ENCODE results near the gene PRCP. TPM values are rescaled to one million over a fixed set of nuclear protein-coding genes. Genes with fewer than 3 reads are reported as not detected.

The PRCP gene
- total and polyA plus RNA-seq, 7 donors: 11.5 to 23.5 (median 12.1) TPM

DNA sequence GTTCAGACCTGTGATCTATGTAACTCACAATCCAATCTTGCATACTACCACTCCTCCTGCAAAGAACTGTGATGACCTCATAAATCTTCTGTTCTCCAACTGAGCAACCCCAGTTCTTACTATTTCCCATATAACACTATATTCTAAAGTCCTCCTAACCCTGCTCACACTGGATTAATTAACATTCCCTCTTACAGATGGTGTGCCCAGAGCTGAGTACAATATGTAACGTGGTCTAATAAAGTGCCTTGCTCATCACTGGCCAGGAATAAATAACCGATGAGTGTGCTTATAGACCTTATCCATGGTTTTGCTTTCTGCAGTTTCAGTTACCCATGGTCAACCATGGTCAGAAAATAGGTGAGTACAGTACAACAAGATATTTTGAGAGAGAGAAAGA is 28.6 kb downstream of the PRCP start:
- no peaks in the 10 kb centered on the region for H3K27me3 ChIP-seq (ENCODE audit: insufficient read depth in 3 of 3, low read length in 2 of 3)
- peaks cover 14% of the 10 kb centered on the region for H3K4me1 ChIP-seq
- WGBS, 3 donors: 90 to 96% (median 92%) methylated on average over 2 of the region's 2 CpGs
- TF ChIP-seq, protein P1, sequence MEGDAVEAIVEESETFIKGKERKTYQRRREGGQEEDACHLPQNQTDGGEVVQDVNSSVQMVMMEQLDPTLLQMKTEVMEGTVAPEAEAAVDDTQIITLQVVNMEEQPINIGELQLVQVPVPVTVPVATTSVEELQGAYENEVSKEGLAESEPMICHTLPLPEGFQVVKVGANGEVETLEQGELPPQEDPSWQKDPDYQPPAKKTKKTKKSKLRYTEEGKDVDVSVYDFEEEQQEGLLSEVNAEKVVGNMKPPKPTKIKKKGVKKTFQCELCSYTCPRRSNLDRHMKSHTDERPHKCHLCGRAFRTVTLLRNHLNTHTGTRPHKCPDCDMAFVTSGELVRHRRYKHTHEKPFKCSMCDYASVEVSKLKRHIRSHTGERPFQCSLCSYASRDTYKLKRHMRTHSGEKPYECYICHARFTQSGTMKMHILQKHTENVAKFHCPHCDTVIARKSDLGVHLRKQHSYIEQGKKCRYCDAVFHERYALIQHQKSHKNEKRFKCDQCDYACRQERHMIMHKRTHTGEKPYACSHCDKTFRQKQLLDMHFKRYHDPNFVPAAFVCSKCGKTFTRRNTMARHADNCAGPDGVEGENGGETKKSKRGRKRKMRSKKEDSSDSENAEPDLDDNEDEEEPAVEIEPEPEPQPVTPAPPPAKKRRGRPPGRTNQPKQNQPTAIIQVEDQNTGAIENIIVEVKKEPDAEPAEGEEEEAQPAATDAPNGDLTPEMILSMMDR (IDR thresholded peaks at IDR 0.05): no peak
- no peaks in the 10 kb centered on the region for H3K9me3 ChIP-seq
- peaks cover 0 to 2% of the 10 kb centered on the region in 2 donors for H3K36me3 ChIP-seq (ENCODE audit: insufficient read depth in 1 of 2, low read depth in 1 of 2)
- DNase-seq (no peak), ATAC-seq (no peak)
- intact Hi-C loops (cut with DNase I): loop anchor here in 1 of 2 donors (5.0 kb wide), 1 partner anchor 56 kb away; no protein-coding TSS in a partner anchor
- H3K27ac ChIP-seq: no peak overlapping the region
- no peak overlapping the region for H3K4me3 ChIP-seq

DNA sequence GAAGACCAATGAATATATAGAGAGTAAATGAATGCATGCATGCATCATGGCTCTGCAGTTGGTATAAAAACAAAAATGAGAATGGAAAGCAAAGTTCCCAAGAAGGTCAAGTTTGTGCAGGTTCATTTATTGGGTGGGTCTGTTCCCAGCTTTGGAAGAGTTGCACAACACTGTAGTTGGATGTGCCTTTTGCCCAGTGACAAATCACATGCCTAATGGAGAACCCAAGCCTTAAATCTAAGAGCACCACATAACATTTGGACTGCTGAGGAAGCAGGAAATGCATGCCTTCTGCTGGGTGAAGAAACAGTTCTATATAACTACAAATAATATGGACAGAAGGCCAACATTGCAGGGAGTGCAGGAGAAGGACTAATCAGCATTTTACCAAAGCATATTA is 30.6 kb downstream of the PRCP start:
- Histone ChIP-seq H3K4me1 (peaks cover 14% of the 10 kb centered on the region), H3K27ac (no peak overlapping the region), H3K4me3 (no peak overlapping the region), H3K36me3 (ENCODE audit: insufficient read depth in 1 of 2, low read depth in 1 of 2) (no peaks in the 10 kb centered on the region), H3K27me3 (ENCODE audit: insufficient read depth in 3 of 3, low read length in 2 of 3) (no peaks in the 10 kb centered on the region), H3K9me3 (no peaks in the 10 kb centered on the region)
- peak in 2 of 4 donors; percentile 58 to 65 for ATAC-seq
- no peak for DNase-seq
- TF ChIP-seq, protein P1 (IDR thresholded peaks at IDR 0.05): no peak
- intact Hi-C loops (cut with DNase I): loop anchor here in 1 of 2 donors (5.0 kb wide), 3 partner anchors 58 to 953 kb away; no protein-coding TSS in a partner anchor

DNA sequence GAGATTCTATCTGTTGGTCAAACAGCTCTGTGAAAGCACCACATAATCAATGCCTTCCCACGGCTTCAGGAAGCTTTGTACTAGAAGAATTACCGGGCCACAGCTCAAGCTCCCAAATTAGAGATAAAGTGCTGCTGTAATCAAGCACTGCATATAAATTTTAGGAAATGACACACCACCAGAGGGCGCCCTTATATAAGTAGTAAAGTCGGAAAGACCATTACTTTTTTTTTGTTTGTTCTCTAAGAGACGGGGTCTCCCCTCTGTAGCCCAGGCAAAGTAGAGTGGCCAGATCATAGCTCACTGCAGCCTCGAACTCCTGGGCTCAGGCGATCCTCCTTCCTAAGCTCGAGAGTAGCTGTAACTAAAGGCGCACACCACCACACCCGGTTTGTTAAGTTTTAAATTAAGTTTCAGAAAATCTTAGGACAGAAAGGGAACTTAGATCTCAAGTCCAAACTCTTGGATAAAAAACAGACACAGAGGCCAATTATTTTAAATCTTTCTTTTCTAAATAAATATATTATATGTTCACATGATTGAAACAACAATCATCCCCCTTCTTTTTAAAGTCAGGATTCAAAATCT is 32.6 kb downstream of the PRCP start:
- Histone ChIP-seq H3K4me1 (peaks cover 12% of the 10 kb centered on the region), H3K4me3 (peak overlapping the region; percentile 39), H3K27ac (no peak overlapping the region), H3K36me3 (ENCODE audit: insufficient read depth in 1 of 2, low read depth in 1 of 2) (no peaks in the 10 kb centered on the region), H3K27me3 (ENCODE audit: insufficient read depth in 3 of 3, low read length in 2 of 3) (no peaks in the 10 kb centered on the region), H3K9me3 (no peaks in the 10 kb centered on the region)
- intact Hi-C loops (cut with DNase I): loop anchor here (2.0 to 5.0 kb wide), 4 partner anchors 33 to 955 kb away; partner anchors contain the start of genes DDIAS (in 1 of the 2) and PRCP (in 1 of the 2)
- WGBS, 3 donors: 14 to 16% (median 14%) methylated on average over 10 of the region's 10 CpGs
- TF ChIP-seq, protein P1 (IDR thresholded peaks at IDR 0.05): peak; percentile 78
- ATAC-seq (peak; percentile 39 to 67 (median 56)), DNase-seq (peak; percentile 31 to 56)

- TF ChIP-seq, protein P1 (IDR thresholded peaks at IDR 0.05): no peak
- H3K36me3 ChIP-seq (ENCODE audit: insufficient read depth in 1 of 2, low read depth in 1 of 2): no peaks in the 10 kb centered on the region
- H3K9me3 ChIP-seq: no peaks in the 10 kb centered on the region
- no peak for ATAC-seq
- intact Hi-C loops (cut with DNase I): loop anchor here (2.0 to 5.0 kb wide), 4 partner anchors 35 to 956 kb away; partner anchors contain the start of genes DDIAS (in 1 of the 2) and PRCP (in 1 of the 2)
- peaks cover 9% of the 10 kb centered on the region for H3K4me1 ChIP-seq
- WGBS, 3 donors: 76 to 88% (median 83%) methylated on average over 2 of the region's 2 CpGs
- no peaks in the 10 kb centered on the region for H3K27me3 ChIP-seq (ENCODE audit: insufficient read depth in 3 of 3, low read length in 2 of 3)
- H3K27ac ChIP-seq: no peak overlapping the region
- no peak for DNase-seq
- no peak overlapping the region for H3K4me3 ChIP-seq
Observed at GRCh38 chr11:82865841-82866240, 34.4 kb downstream of the PRCP start.

All from psoas muscle (tissue), 8 donors.